Fibroblast of pulmonary artery (primary cell): ENCODE results near the gene TBC1D13.
A peak's percentile ranks its signal among the peaks of the same experiment; 100 is the strongest.
"Not testable (repeated sequence)": the region's sequence is repeated elsewhere in the genome, so short reads cannot be mapped to it uniquely, and the experiment has no call there.

Source experiments
- DNase-seq: peaks from one replicate; pipeline ENCODE4 v3.0.0-alpha.2; 2010; ENCODE audit warnings: low read depth
- H3K4me3 ChIP-seq: replicated peaks from 2 replicates; pipeline ENCODE4 v1.5.1; 2011; ENCODE audit warnings: low read depth, mild to moderate bottlenecking, control low read depth, low read length, moderate library complexity
- CTCF ChIP-seq: IDR thresholded peaks from 2 replicates; pipeline ENCODE4 v1.5.1; 2011; ENCODE audit warnings: mild to moderate bottlenecking, control low read depth, low read length, inconsistent platforms; ENCODE audit errors: missing control alignments

Gene TBC1D13

GRCh38 chr9:128785427-128785826 lies 1.6 kb upstream of the TBC1D13 start:
- no peak for TF ChIP-seq CTCF
- DNase-seq = no peak

GRCh38 chr9:128787659-128788058 lies 606 bp downstream of the TBC1D13 start:
- H3K4me3 ChIP-seq = peak overlapping the region; percentile 96
- DNase-seq = peak; percentile 12
- no peak for TF ChIP-seq CTCF

More at GRCh38 chr9:128785427-128785826, 1.6 kb upstream of the TBC1D13 start:
- H3K4me3 ChIP-seq = no peak overlapping the region

GRCh38 chr9:128788445-128788844 lies 1.4 kb downstream of the TBC1D13 start:
- TF ChIP-seq CTCF = no peak
- no peak for DNase-seq
- H3K4me3 ChIP-seq = peak overlapping the region; percentile 96

- TF ChIP-seq CTCF = no peak
- DNase-seq = no peak
- H3K4me3 ChIP-seq = no peak overlapping the region
These were observed 3.5 kb downstream of the TBC1D13 start for GRCh38 chr9:128790536-128790935.

- DNase-seq = no peak
- TF ChIP-seq CTCF = no peak
- no peak overlapping the region for H3K4me3 ChIP-seq
These were observed 5.1 kb downstream of the TBC1D13 start for GRCh38 chr9:128792134-128792533.

- no peak for DNase-seq
- no peak for TF ChIP-seq CTCF
- H3K4me3 ChIP-seq = no peak overlapping the region
These were observed 6.1 kb downstream of the TBC1D13 start for GRCh38 chr9:128792978-128793686.

- DNase-seq = not testable (repeated sequence)
These were observed 7.9 kb downstream of the TBC1D13 start for GRCh38 chr9:128794961-128795360.

More at GRCh38 chr9:128794961-128795360, 7.9 kb downstream of the TBC1D13 start:
- not testable (repeated sequence) for H3K4me3 ChIP-seq
